OCI-LY1 (cell line): Measurements from ENCODE around the gene CDC42BPB.

ENCODE experiments used
- CTCF ChIP-seq: fragments of 200-600 bp; sonication (generic), shearing (Covaris generic); IDR thresholded peaks from 2 replicates; pipeline ENCODE4 v1.5.1; 2017; ENCODE audit warnings: mild to moderate bottlenecking, antibody characterized with exemption, low read length, moderate library complexity, mixed read lengths
- EZH2 ChIP-seq: fragments of 200-600 bp; sonication (generic), shearing (Covaris generic); IDR thresholded peaks from 2 replicates; pipeline ENCODE4 v1.8.0; 2017; ENCODE audit warnings: borderline replicate concordance, mixed run types, mild to moderate bottlenecking, antibody characterized with exemption, low read length, moderate library complexity, mixed read lengths

- no peak for TF ChIP-seq CTCF
- no peak for TF ChIP-seq EZH2
These were observed 26.9 kb upstream of the CDC42BPB start, which contains the start of gene LBHD2 for GRCh38 chr14:103084021-103084919.
